Naive thymus-derived CD4-positive, alpha-beta T cell (primary cell): Measurements from ENCODE around the gene CEACAM6. TPM values are rescaled to one million over a fixed set of nuclear protein-coding genes. Genes with fewer than 3 reads are reported as not detected.
"Not testable (repeated sequence)": the region's sequence is repeated elsewhere in the genome, so short reads cannot be mapped to it uniquely, and the experiment has no call there.

Source experiments
- ATAC-seq: fragments of 150-1000 bp; cut with Tn5 transposase; 2 replicates; pipeline ENCODE4 v1.10.0; 2021; ENCODE audit warnings: mild to moderate bottlenecking, moderate library complexity
- CTCF ChIA-PET: fragments of 350-600 bp; sonication (Branson Sonifier 250); formaldehyde crosslinking; loops from one replicate; lab custom pipeline; 2021; ENCODE audit warnings: antibody characterized with exemption; lab: Charles Lee
- POLR2A ChIA-PET: fragments of 350-600 bp; sonication (Branson Sonifier 250); formaldehyde crosslinking; loops from one replicate; lab custom pipeline; 2021; ENCODE audit warnings: antibody characterized with exemption, inconsistent platforms; lab: Charles Lee
- DNase-seq, 9 donors: peaks; one replicate each; pipeline versions ENCODE4 v3.0.0 to v3.0.0-alpha.2; 2020 to 2022; ENCODE audit warnings: mixed read lengths in 1 of 9
- H3K27ac ChIP-seq: one replicate; pipeline ENCODE4 v1.7.0; 2013; ENCODE audit warnings: mild to moderate bottlenecking, low read depth, low read length, moderate library complexity
- H3K27me3 ChIP-seq, 2 donors: one replicate each; pipeline ENCODE4 v1.7.0; 2013; ENCODE audit warnings: low read length in 2 of 2, mild to moderate bottlenecking in 2 of 2, moderate library complexity in 2 of 2; ENCODE audit not compliant: control insufficient read depth in 2 of 2, insufficient read depth in 2 of 2
- H3K36me3 ChIP-seq, 3 experiments: 1 replicate in 2 of 3; 2 replicates in 1 of 3; pipeline ENCODE4 v1.7.0; 2013; ENCODE audit warnings: low read length in 3 of 3, mild to moderate bottlenecking in 3 of 3, moderate library complexity in 1 of 3; ENCODE audit not compliant: insufficient read depth in 3 of 3, control insufficient read depth in 2 of 3
- H3K4me1 ChIP-seq, 2 donors: one replicate each; pipeline ENCODE4 v1.7.0; 2013; ENCODE audit warnings: low read length in 2 of 2, mild to moderate bottlenecking in 2 of 2, moderate library complexity in 1 of 2; ENCODE audit not compliant: control insufficient read depth in 2 of 2, insufficient read depth in 2 of 2
- H3K4me3 ChIP-seq: 2 replicates; pipeline ENCODE4 v1.7.0; 2013; ENCODE audit warnings: mild to moderate bottlenecking, low read length
- H3K9me3 ChIP-seq, 3 experiments: 1 replicate in 2 of 3; 2 replicates in 1 of 3; pipeline ENCODE4 v1.7.0; 2013; ENCODE audit warnings: low read length in 3 of 3; ENCODE audit not compliant: control insufficient read depth in 2 of 3
- H3K27ac Mint-ChIP-seq, 9 donors: one replicate each; pipeline ENCODE4 v1.8.0; 2020 to 2022; ENCODE audit warnings: mixed read lengths in 9 of 9, mild to moderate bottlenecking in 8 of 9, moderate library complexity in 5 of 9, inconsistent platforms in 2 of 9
- H3K27me3 Mint-ChIP-seq, 5 donors: one replicate each; pipeline ENCODE4 v1.8.0; 2021 to 2022; ENCODE audit warnings: mixed read lengths in 5 of 5, mild to moderate bottlenecking in 1 of 5
- H3K36me3 Mint-ChIP-seq, 5 donors: one replicate each; pipeline ENCODE4 v1.8.0; 2020 to 2022; ENCODE audit warnings: mixed read lengths in 5 of 5, mild to moderate bottlenecking in 3 of 5, inconsistent platforms in 1 of 5
- H3K4me1 Mint-ChIP-seq, 7 donors: one replicate each; pipeline ENCODE4 v1.8.0; 2020 to 2022; ENCODE audit warnings: mixed read lengths in 7 of 7, mild to moderate bottlenecking in 3 of 7, inconsistent platforms in 1 of 7
- H3K4me3 Mint-ChIP-seq, 10 donors: one replicate each; pipeline ENCODE4 v1.8.0; 2020 to 2022; ENCODE audit warnings: mild to moderate bottlenecking in 10 of 10, mixed read lengths in 10 of 10, moderate library complexity in 6 of 10, inconsistent platforms in 2 of 10
- H3K9me3 Mint-ChIP-seq, 11 donors: one replicate each; pipeline ENCODE4 v1.8.0; 2020 to 2022; ENCODE audit warnings: mixed read lengths in 11 of 11, mild to moderate bottlenecking in 4 of 11, inconsistent platforms in 1 of 11, moderate library complexity in 1 of 11
- intact Hi-C, 2 donors: fragments of 100-400 bp; cut with micrococcal nuclease; formaldehyde crosslinking; loops; one replicate each; pipeline ENCODE4 v1.15.1; 2023
- polyA plus RNA-seq, 2 donors: library from polyadenylated mRNA; unstranded; fragments of 300-500 nt; fragmentation: Illumina TruSeq; gene quantifications; one replicate each; pipeline ENCODE4 v1.2.3, GENCODE V29; 2021
- total RNA-seq, 6 experiments: library from RNA in 5 of 6; stranded (reverse) in 5 of 6; gene quantifications; 1 replicate in 5 of 6; 2 replicates in 1 of 6; pipeline ENCODE4 v1.2.3 and lab custom pipeline; 2021 to 2026

The CEACAM6 gene
- total RNA-seq (under 1 TPM in 1 of 5 experiments, not detected in 4; 0.15 TPM), polyA plus RNA-seq (not detected), total RNA-seq (lab: John Stamatoyannopoulos, UW) (1.1 reads per million)

DNA sequence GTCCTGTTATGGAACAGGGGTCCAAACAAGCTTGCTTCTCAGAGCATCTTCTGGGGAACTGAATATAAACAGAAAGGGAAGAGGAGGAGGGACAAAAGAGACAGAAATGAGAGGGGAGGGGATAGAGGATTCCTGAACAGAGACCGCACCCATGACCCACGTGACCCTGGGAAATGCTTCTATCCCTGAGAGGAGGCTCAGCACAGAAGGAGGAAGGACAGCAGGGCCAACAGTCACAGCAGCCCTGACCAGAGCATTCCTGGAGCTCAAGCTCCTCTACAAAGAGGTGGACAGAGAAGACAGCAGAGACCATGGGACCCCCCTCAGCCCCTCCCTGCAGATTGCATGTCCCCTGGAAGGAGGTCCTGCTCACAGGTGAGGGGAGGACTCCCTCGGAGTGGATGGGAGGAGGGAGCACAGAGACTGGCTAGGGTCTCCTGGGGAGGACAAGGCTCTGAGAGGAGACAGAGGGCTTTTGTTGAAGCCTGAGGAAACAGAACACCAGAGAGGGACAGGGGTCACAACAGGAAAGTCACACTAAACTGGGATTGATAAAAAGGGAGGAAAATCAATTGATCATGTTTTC is at the start of gene CEACAM6:
Gene CEACAM6, plus strand, starts transcription at position 203 of the 586 bp plus-strand sequence. Its CDS starts 109 bp downstream, at position 312.
- ChIA-PET POLR2A (no interaction called here), CTCF (interaction anchor here (1.0 to 6.1 kb wide), 7 partner anchors 15 to 513 kb away, joined by 3 to 149 read pairs (median 6); partner anchors contain the start of gene CIC)
- Mint-ChIP-seq H3K27ac (peak within 1 kb of the TSS in 2 of 9 donors; percentile 58 to 66), H3K27me3 (peaks cover 26 to 67% (median 44%) of the 10 kb centered on the region in 5 donors), H3K4me1 (peaks cover 4 to 6% (median 5%) of the 10 kb centered on the region in 7 donors), H3K4me3 (no peak within 1 kb of the TSS), H3K9me3 (no peaks in the 10 kb centered on the region), H3K36me3 (no peaks in the 10 kb centered on the region)
- H3K36me3 ChIP-seq: no peaks in the 10 kb centered on the region
- intact Hi-C loops: loop anchor here in 1 of 2 donors (2.0 kb wide), 1 partner anchor 17 kb away; no protein-coding TSS in a partner anchor
- no peaks in the 10 kb centered on the region for H3K4me1 ChIP-seq
- no peaks in the 10 kb centered on the region for H3K27me3 ChIP-seq
- no peak within 1 kb of the TSS for H3K27ac ChIP-seq
- DNase-seq: no peak
- H3K9me3 ChIP-seq: no peaks in the 10 kb centered on the region
- no peak for ATAC-seq
- no peak within 1 kb of the TSS for H3K4me3 ChIP-seq

- Histone ChIP-seq H3K27me3 (no peaks in the 10 kb centered on the region), H3K4me3 (peak overlapping the region; percentile 56), H3K9me3 (no peaks in the 10 kb centered on the region), H3K27ac (no peak overlapping the region), H3K4me1 (no peaks in the 10 kb centered on the region), H3K36me3 (no peaks in the 10 kb centered on the region)
- H3K9me3 Mint-ChIP-seq: peaks cover 0 to 2% (median 0%) of the 10 kb centered on the region in 11 donors
- H3K27me3 Mint-ChIP-seq: peaks cover 16 to 45% (median 29%) of the 10 kb centered on the region in 5 donors
- H3K36me3 Mint-ChIP-seq: no peaks in the 10 kb centered on the region
- intact Hi-C loops: loop anchor here (1.0 to 5.0 kb wide), 3 partner anchors 39 to 78 kb away; no protein-coding TSS in a partner anchor
- CTCF ChIA-PET: interaction anchor here (0.5 to 2.9 kb wide), 12 partner anchors 9 to 589 kb away, joined by 3 to 15 read pairs (median 4); no protein-coding TSS in a partner anchor
- peak overlapping the region; percentile 60 to 81 (median 74) for H3K4me3 Mint-ChIP-seq
- DNase-seq (peak; percentile 58 to 79 (median 72)), ATAC-seq (peak; percentile 95)
- H3K27ac Mint-ChIP-seq: no peak overlapping the region
- H3K4me1 Mint-ChIP-seq: peaks cover 0 to 12% (median 5%) of the 10 kb centered on the region in 7 donors
- POLR2A ChIA-PET: no interaction called here
These were observed 48.4 kb upstream of the CEACAM6 start for GRCh38 chr19:41706741-41707501.

- CTCF ChIA-PET: interaction anchor here (0.6 to 2.9 kb wide), 9 partner anchors 9 to 590 kb away, joined by 3 to 15 read pairs (median 4); no protein-coding TSS in a partner anchor
- Histone ChIP-seq H3K9me3 (no peaks in the 10 kb centered on the region), H3K36me3 (no peaks in the 10 kb centered on the region), H3K4me3 (no peak overlapping the region), H3K27me3 (no peaks in the 10 kb centered on the region), H3K4me1 (no peaks in the 10 kb centered on the region), H3K27ac (no peak overlapping the region)
- intact Hi-C loops: loop anchor here (1.0 to 5.0 kb wide), 3 partner anchors 39 to 78 kb away; no protein-coding TSS in a partner anchor
- Mint-ChIP-seq H3K4me1 (peaks cover 0 to 12% (median 5%) of the 10 kb centered on the region in 7 donors), H3K36me3 (no peaks in the 10 kb centered on the region), H3K27ac (no peak overlapping the region), H3K27me3 (peaks cover 20 to 45% (median 29%) of the 10 kb centered on the region in 5 donors), H3K9me3 (peaks cover 0 to 2% (median 0%) of the 10 kb centered on the region in 11 donors), H3K4me3 (no peak overlapping the region)
- DNase-seq (no peak), ATAC-seq (no peak)
- POLR2A ChIA-PET: no interaction called here
These were observed 47.9 kb upstream of the CEACAM6 start for GRCh38 chr19:41707502-41707812.

GRCh38 chr19:41707871-41708371 is 47.4 kb upstream of the CEACAM6 start:
- peaks cover 19 to 45% (median 28%) of the 10 kb centered on the region in 5 donors for H3K27me3 Mint-ChIP-seq
- DNase-seq (peak in 1 of 9 donors; percentile 5), ATAC-seq (no peak)
- Histone ChIP-seq H3K36me3 (no peaks in the 10 kb centered on the region), H3K4me3 (no peak overlapping the region), H3K27me3 (no peaks in the 10 kb centered on the region), H3K9me3 (no peaks in the 10 kb centered on the region), H3K4me1 (no peaks in the 10 kb centered on the region), H3K27ac (no peak overlapping the region)
- H3K36me3 Mint-ChIP-seq: no peaks in the 10 kb centered on the region
- peaks cover 0 to 2% (median 0%) of the 10 kb centered on the region in 11 donors for H3K9me3 Mint-ChIP-seq
- peaks cover 0 to 12% (median 5%) of the 10 kb centered on the region in 7 donors for H3K4me1 Mint-ChIP-seq
- no peak overlapping the region for H3K27ac Mint-ChIP-seq
- ChIA-PET POLR2A (no interaction called here), CTCF (interaction anchor here (1.4 to 2.9 kb wide), 2 partner anchors 45 to 67 kb away, joined by 8 to 15 read pairs; no protein-coding TSS in a partner anchor)
- H3K4me3 Mint-ChIP-seq: no peak overlapping the region
- intact Hi-C loops: loop anchor here (1.0 to 5.0 kb wide), 3 partner anchors 38 to 77 kb away; no protein-coding TSS in a partner anchor

- POLR2A ChIA-PET: no interaction called here
- no peak within 1 kb of the TSS for H3K27ac Mint-ChIP-seq
- no peaks in the 10 kb centered on the region for H3K27me3 ChIP-seq
These were observed 46.8 kb upstream of the CEACAM6 start, which contains the start of gene CEACAM5 for GRCh38 chr19:41708481-41708880. Gene CEACAM5 (plus strand): TSS chr19:41708626. CDS start chr19:41708732, 106 bp downstream.

GRCh38 chr19:41709516-41709915 is 45.8 kb upstream of the CEACAM6 start:
- DNase-seq, H3K36me3 ChIP-seq, H3K4me1 ChIP-seq, H3K27ac Mint-ChIP-seq, H3K36me3 Mint-ChIP-seq, H3K4me3 Mint-ChIP-seq, H3K4me3 ChIP-seq, H3K9me3 ChIP-seq, ATAC-seq, POLR2A ChIA-PET, H3K27me3 ChIP-seq, H3K27ac ChIP-seq, H3K9me3 Mint-ChIP-seq: not testable (repeated sequence)
- intact Hi-C loops: loop anchor here in 1 of 2 donors (5.0 kb wide), 1 partner anchor 67 kb away; no protein-coding TSS in a partner anchor
- peaks cover 20 to 56% (median 29%) of the 10 kb centered on the region in 5 donors for H3K27me3 Mint-ChIP-seq
- CTCF ChIA-PET: interaction anchor here (0.6 to 1.6 kb wide), 2 partner anchors 8 to 1404 kb away, joined by 3 read pairs; no protein-coding TSS in a partner anchor
- H3K4me1 Mint-ChIP-seq: peaks cover 0 to 12% (median 5%) of the 10 kb centered on the region in 7 donors

More at GRCh38 chr19:41708481-41708880, 46.8 kb upstream of the CEACAM6 start, which contains the start of gene CEACAM5:
- Mint-ChIP-seq H3K4me1 (peaks cover 0 to 12% (median 5%) of the 10 kb centered on the region in 7 donors), H3K36me3 (no peaks in the 10 kb centered on the region), H3K9me3 (peaks cover 0 to 2% (median 0%) of the 10 kb centered on the region in 11 donors), H3K4me3 (no peak within 1 kb of the TSS), H3K27me3 (peaks cover 20 to 51% (median 29%) of the 10 kb centered on the region in 5 donors)
- ATAC-seq (no peak), DNase-seq (no peak)
- CTCF ChIA-PET: no interaction called here
- intact Hi-C loops: loop anchor here in 1 of 2 donors (5.0 kb wide), 1 partner anchor 66 kb away; no protein-coding TSS in a partner anchor
- H3K4me1 ChIP-seq: no peaks in the 10 kb centered on the region
- no peaks in the 10 kb centered on the region for H3K9me3 ChIP-seq
- no peaks in the 10 kb centered on the region for H3K36me3 ChIP-seq
- no peak within 1 kb of the TSS for H3K4me3 ChIP-seq
- H3K27ac ChIP-seq: no peak within 1 kb of the TSS
